ENCODE data around the gene AUTS2.

GRCh38 chr7:69871213-69871885 lies 273.1 kb downstream of the AUTS2 start:
- TF ChIP-seq GATA3 (IDR thresholded peaks at IDR 0.05; ENCODE audit: low read depth, low read length) (peak; percentile 78), GATA2 (IDR thresholded peaks at IDR 0.05; ENCODE audit: low read depth, low read length) (peak; percentile 39; the same call in 1 of the 2 replicates)
